ENCODE measurements around the gene RAB37. TPM values are rescaled to one million over a fixed set of nuclear protein-coding genes. Genes with fewer than 3 reads are reported as not detected.

The RAB37 gene
- total and polyA plus RNA-seq, 2 of the 8 experiments (the other 6 are each of a cell fraction or from before 2014, with no cell fraction given), result 5.5 to 6.1 TPM

- TF ChIP-seq CHD7 (IDR thresholded peaks at IDR 0.05; ENCODE audit: insufficient replicate concordance, low read length) (no peak), SIRT6 (IDR thresholded peaks at IDR 0.05; ENCODE audit: low read length) (no peak), HDAC2 (IDR thresholded peaks at IDR 0.05; ENCODE audit: borderline replicate concordance in 1 of 2, low read depth in 2 of 2, low read length in 2 of 2) (no peak), CTCF (IDR thresholded peaks at IDR 0.05; ENCODE audit: control extremely low read depth in 1 of 3, insufficient read depth in 1 of 3, low read depth in 1 of 3, low read length in 3 of 3) (no peak), NRF1 (IDR thresholded peaks at IDR 0.05; ENCODE audit: low read depth, low read length) (no peak), TCF12 (IDR thresholded peaks at IDR 0.05; ENCODE audit: low read depth, low read length) (no peak), ZNF274 (IDR thresholded peaks at IDR 0.05; ENCODE audit: borderline replicate concordance, extremely low read depth, low read length) (no peak), YY1 (IDR thresholded peaks at IDR 0.05; ENCODE audit: low read depth, low read length) (no peak), HDAC6 (IDR thresholded peaks at IDR 0.05; ENCODE audit: low read depth, low read length) (no peak), CHD1 (IDR thresholded peaks at IDR 0.05; ENCODE audit: low read depth, low read length) (no peak)
These were observed 42.4 kb downstream of the RAB37 start (continued) for GRCh38 chr17:74779501-74779900.

Measured in H1 (cell line).